HG03103 (cell line): ENCODE measurements around the gene TROAP.
"Not testable (repeated sequence)": the region's sequence is repeated elsewhere in the genome, so short reads cannot be mapped to it uniquely, and the experiment has no call there.

Source experiments
- ATAC-seq: cut with Tn5 transposase; IDR thresholded peaks from one replicate; pipeline ENCODE4 v1.9.1; 2021; ENCODE audit warnings: low read depth; ENCODE audit not compliant: unreplicated experiment

Gene TROAP

DNA sequence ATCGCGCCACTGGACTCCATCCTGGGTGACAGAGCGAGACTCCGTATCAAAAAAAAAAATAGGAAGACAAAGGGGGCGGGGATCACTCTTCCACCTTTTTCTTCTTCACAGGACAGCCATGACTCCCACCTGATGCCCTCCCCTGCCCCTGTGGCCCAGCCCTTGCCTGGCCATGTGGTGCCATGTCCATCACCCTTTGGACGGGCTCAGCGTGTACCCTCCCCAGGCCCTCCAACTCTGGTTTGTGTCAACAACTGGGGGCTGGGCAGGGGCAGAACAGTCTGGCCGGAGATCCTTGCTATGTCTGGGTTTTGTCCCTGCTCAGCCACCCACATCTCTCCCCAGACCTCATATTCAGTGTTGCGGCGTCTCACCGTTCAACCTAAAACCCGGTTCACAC, 5.8 kb downstream of the TROAP start:
- ATAC-seq, result no peak

DNA sequence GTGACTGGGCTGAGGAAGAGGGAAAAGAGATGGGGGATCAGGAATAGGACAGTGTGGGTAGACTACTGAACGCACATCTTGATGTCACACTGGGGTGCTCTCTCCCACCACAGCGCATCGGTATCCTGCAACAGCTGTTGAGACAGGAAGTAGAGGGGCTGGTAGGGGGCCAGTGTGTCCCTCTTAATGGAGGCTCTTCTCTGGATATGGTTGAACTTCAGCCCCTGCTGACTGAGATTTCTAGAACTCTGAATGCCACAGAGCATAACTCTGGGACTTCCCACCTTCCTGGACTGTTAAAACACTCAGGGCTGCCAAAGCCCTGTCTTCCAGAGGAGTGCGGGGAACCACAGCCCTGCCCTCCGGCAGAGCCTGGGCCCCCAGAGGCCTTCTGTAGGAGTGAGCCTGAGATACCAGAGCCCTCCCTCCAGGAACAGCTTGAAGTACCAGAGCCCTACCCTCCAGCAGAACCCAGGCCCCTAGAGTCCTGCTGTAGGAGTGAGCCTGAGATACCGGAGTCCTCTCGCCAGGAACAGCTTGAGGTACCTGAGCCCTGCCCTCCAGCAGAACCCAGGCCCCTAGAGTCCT, 7.1 kb downstream of the TROAP start:
- ATAC-seq, result no peak

DNA sequence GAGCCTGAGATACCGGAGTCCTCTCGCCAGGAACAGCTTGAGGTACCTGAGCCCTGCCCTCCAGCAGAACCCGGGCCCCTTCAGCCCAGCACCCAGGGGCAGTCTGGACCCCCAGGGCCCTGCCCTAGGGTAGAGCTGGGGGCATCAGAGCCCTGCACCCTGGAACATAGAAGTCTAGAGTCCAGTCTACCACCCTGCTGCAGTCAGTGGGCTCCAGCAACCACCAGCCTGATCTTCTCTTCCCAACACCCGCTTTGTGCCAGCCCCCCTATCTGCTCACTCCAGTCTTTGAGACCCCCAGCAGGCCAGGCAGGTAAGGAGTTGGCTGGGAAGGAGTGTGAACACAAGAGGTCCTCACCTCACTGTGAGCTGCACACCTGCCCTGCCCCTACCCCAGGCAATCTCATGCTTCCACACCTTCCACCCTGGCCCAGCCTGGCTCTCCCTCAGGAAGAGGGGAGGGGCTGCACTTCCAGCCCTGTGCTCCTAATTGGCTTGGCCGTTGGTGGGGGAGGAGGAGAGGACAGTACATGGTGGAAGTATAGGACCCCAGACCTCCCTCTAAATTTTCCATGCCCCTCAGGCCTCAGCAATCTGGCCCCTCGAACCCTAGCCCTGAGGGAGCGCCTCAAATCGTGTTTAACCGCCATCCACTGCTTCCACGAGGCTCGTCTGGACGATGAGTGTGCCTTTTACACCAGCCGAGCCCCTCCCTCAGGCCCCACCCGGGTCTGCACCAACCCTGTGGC, 7.8 kb downstream of the TROAP start:
- ATAC-seq, result no peak

DNA sequence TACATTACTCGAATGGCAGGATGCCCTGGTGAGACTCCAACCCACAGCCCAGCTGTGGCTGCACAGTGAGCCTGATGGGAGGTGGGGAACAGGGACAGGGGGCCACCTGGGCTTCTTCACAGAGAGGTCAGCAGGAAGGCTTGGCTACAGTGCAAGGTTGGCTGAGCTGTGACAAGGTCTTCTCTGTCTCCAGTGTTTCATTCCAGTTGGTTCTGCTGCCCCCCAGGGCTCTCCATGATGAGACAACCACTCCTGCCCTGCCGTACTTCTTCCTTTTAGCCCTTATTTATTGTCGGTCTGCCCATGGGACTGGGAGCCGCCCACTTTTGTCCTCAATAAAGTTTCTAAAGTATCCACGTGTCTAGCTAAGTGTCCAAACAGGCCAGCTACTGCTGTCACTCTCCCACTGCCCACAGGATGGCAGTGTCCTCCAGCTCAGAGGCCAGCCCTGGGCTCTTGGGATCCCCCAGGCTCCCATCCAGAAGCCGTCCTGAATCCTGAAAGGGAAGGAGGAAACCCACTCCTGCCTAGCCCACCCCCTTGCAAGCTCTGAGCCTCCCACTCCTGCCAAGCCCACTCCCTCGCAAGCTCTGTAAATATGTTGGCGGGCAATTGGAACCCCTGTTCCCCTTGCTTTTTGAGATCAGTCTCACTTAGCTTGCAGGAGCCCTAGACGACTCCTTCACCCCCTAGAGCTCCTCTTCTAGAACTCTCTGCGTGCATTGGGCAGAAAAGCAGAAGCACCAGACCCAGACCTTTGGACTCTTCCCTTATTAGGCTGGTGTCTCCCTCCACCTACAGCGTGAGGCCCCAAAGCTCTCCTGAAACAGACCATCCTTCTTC, 8.5 kb downstream of the TROAP start:
- no peak for ATAC-seq

DNA sequence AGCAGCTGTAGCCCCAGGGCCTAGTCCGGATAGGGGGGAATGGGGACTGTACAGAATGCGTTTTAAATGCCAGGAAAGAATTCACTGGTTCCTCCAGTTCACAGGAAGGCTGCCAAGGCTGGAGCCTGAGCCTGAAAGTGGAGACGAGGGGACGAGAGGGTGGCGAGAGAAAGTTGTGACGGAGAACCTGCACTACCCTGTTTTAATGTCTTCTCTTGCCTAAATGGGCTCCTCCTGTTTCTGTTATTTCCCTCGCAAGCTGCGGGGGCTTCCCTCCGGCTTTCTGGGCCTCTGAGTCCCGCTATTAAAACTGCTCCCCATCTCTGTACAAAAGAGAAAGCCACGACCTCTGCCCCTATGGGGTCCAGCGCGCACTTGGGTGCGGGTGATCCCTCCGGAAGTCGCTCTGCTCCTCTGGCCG, 9.4 kb downstream of the TROAP start:
- ATAC-seq, result no peak

DNA sequence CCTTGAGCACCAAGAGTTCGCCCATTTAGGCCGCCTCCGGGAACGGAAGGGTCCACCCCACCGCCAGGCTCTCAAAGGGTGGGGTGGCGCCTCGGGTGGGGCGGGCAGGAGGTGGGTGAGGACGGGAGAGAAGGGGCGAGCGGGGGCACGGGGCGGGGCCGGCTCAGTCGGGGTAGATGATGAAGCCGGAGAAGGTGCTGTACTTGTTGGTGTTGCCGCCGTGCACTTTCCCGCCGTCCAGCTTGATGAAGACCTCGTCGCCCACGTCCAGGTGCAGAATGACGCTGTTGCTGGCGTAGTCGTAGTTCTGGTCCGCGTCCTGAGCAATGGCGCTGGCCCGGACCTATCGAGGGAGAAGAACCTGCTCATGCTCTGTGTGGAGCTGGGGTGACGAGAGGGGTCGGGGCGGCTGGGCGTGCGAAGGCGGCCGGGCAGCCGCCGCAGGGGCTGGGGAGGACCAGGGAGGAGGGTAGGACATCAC, 9.9 kb downstream of the TROAP start:
- no peak for ATAC-seq

DNA sequence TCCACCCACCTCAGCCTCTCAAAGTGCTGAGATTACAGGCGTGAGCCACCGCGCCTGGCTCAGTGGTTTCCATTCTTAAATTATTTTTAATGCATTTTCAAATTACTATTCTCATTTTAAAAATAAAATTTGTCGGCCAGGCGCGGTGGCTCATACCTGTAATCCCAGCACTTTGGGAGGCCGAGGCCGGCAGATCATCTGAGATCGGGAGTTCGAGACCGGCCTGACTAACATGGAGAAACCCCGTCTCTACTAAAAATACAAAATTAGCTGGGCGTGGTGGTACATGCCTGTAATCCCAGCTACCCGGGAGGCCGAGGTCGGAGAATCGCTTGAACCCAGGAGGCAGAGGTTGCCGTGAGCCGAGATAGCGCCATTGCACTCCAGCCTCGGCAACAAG, 10.7 kb downstream of the TROAP start:
- ATAC-seq, result not testable (repeated sequence)

DNA sequence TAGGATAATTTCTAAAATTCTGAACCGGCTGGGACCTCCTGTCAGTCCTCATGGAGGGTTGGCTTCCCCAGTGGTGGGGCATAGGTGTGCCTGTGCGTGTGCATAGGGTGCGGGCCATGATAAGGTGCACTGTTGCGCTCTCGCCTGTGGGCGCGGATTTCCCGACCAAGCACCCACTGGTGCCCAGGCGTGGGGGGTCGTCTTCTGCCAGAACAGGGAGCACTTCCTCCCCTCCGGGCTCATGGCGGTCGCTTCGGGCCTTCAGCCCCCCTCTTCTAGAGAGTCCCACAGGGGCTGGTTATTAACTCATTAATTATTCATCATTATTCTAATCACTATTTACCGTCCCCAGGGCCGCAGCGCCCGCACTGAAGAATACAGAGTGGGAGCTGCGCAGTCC, 11.2 kb downstream of the TROAP start:
- ATAC-seq, result no peak

DNA sequence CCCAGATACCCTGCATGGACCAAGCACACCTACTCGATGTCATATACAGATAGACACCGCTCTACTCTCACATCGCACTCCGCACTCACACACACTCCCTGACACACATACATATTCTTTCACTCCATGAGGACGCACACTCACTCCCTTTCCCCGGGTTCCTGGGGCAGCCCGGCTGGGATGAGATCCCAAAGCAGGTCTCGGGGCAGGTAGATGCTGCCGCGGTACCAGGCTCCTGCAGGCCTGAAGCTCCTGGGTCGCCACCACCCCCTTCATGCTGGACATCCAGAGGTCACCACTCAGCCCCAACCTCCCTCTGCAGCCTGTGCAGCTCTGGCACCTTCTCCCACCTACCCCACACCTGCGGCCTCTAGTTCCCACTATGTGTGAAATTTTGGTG, 11.6 kb downstream of the TROAP start:
- no peak for ATAC-seq

DNA sequence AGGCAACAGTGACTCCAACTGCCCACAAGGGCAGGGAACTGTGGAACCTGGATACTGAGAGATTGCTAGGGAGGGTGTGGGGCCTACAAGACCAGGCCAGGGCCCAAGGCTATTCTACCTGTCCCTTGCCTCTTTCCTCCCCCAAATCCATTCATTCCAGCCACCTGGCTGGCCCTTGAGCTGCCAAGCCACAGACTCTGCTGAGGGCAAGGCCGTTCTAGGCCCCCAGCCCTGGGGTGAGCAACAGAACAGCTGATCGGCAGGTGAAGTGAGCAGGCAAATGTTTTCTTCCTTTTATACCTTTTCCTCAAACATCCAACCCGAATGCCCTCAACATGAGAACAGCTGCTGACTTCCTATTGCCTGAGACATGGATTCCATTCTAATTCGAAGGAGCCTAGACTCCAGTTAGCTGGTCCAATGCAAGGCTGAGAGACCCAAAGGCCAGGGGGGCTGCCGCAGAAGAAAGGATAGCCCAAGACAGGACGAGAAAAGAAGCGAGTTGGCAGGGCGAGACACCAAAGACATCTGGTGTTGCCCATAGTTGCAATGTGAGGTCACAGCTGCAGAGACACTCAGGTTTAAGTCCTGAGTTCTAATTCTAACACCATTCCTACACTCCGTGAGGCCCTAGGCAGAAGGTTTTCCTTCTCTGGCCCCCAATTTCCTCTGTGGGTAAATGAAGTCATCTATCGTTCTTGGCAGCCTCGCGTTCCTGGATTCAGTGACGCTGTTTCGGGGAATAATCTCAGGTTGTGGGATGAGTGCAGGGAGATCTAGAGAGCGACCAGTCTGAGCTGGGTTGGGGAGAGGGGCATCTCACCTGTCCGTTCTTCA, 12.3 kb downstream of the TROAP start:
- ATAC-seq, result no peak

DNA sequence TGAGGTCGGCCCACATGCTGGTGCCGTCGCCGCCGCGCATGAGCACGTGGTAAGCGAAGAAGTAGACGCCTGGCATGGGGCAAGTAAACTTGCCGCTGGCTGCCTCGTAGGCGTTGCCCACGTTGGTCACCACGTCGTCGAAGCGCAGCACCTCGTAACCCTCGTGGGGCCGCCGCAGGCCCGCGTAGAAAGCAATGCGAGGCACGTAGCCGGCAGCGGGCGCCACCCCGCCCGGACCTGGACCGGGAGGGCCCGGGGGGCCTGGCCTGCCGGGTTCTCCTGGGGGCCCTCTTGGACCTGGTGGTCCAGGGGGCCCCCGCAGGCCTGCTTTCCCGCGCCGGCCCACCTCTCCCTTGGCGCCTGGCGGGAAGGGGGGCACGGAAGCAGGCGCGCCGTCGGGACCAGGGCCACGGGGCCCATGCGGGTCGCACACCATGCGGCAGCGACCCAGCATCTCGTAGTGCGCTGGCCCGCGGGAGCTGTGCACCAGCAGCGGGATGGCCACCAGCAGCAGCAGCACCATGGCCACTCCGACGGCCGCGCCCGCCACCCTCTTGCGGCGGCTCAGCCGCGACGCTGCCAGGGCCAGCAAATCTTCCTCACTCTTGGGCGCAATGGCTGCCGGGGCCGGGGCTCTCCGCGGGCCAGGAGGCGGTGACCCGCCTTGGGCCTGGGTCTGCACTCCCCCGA, 13.0 kb downstream of the TROAP start:
- no peak for ATAC-seq

DNA sequence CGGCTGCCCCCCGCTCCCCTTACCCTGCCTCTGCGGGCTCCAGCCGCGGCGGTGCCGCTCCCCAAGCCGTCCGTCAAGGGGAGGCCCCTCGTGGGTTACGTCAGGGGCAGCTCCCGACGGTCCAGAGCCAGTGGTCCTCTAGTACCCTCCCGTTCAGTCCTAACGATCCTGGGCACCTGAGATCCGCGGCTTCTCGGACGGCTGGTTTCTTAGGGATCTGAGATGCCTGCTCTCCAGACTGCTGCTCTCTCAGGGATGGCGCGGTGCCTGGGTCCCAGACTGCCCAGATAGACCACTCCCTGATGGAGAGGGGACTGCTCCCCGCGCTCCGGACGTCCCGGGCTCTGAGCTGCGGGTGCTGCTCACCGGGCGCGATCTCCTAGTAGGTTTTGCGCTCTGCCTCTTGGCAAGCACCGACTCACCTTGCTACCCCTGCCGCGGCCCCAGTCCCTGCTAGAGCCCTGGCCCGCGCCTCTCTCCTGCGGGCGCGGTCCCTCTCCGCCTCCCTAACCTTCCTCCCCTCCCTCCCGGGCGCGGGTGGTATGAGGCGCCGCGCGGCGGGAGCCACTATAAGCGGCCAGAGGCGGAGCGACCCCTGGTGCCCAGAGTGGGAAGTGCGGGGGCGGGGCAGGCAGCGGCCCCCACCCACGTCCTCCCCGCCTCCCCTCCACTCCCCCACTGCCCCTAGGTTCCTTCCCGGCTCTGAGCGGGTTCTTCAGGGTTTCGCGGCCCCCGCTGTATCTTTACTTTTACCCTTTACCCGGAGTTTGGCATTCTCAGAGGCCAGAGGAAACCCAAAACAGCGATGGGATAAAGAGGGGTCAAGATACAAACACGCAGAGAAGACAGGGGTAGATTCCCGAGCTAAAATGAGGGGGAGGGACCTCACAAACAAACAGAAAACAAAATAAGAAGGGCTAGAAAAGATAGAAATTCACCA, 13.9 kb downstream of the TROAP start, which contains the start of gene C1QL4:
TSS of gene C1QL4 (minus strand) at position 544 of the 940 bp plus-strand sequence. CDS start 711 bp downstream, outside the sequence.
- no peak for ATAC-seq

DNA sequence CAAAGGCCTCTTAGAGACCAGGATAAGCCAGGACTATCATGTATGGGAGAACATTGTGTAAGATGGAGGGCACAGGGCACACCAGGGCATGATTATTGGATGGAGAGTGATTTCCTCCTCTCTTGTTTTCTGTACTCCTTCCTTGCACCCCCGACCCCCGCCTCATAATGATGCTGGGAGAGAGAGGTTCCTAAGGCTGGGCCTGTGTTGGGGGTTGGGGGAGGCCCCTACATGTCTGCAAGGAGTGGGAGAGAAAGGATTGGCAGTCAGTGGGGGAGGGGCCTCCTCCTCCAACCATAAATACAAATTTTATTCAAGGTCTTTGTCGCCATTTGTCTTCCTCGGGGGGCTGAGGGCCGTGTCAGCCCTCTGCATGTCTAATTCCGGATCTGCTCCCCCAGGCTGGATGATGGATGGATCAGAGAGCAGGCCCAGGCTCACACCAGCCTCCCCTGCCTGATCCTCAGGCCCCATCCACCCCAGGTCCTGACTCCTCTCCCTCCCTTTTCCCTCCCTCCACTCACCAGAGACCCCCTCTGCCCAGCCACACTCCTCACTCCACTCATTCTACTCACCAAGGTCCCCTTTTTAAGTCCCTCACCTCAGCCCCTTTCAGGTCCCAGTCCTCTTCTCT, 15.9 kb downstream of the TROAP start:
- no peak for ATAC-seq

DNA sequence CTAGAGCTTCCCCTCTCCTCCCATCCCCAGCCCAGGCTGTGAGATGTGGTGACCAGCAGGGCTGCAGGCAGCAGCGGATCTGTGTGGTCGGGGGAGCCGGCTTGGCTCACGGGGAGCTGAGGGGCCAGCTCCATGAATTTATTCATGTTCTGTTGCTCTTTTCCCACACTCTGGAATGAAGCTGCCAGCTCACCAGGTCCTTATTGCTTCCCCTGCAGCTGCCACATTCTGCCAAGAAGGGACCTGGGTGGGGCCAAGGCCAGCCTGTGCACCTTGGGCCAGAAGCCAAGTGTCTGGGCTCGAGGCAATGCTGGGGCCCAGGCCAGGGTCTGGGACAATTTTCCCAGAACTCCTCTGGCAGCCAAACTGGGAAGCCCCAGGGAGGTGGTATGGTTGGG, 16.4 kb downstream of the TROAP start:
- ATAC-seq, result no peak

DNA sequence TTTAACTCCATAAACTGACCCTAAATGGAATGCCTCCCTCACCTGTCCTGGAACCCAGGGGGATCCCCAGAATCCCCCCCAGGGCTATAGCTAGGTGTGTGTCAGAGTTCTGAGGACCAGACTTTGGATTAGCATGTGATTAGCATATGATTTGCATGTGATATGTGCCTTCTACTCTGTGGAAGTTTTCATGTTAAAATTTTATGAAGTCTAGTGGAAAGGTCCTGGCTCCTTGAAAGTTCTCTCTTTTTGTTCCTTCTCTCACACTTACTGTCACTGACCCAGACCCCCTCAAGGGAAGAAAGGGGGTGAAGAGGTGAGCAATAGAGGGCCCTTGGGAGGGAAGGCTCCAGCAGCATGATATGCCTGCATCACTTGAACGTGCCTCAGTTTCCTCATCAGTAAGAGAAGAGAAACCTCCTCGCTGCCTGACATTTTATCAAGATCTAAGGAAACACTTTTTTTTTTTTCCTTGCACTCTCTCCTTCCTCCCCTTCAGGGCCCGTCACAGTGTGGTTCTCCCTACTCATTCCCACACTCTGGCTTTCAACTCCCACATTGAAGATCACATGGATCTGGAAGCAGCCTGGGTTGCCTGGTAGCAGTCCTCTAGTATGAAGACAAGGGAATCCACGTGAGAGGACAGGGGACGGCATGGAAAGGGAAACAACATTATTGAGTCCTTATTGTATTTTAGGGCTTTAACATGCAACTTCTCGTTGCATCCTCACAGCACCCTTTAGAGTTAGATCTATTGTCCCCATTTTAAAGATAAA, 17.2 kb downstream of the TROAP start:
- ATAC-seq, result no peak

DNA sequence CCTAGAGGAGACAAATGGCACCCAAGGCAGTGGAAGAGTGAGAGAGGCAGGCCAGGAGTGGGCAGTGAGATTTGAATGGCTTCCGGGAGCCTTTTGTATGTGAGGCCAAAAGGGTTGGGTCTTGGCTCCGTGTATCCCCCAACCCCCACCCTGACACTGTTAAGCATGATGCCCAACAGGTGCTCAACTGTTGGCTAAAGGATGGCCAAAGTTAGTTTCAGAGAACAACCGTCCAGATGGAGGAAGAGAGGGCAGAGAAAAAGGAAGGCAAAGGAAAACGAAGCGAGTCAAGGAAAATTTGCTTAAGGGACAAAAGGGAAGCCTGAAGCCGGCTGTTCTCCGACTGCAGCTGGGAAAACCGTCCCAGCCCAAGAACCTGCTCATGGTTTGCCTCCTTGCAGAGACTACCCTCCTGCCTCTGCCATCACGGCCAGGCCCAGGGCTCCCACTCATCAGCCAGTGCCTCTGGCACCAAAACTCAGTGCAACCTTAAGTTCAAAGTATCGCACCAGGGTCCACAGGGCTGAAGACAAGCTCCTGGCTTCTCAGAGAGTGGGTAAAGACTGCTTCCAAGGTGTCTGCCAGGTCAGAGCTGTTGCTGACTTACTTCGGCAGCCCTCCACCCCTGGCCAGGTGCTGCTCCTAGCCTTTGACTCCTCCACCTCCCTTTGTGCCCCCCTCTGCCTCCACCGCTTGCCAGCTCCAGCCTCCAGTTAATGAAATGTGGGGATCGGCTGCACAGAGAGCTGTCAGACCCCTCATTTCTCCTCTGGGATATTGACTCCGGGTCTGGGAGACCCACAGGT, 18.1 kb downstream of the TROAP start:
- ATAC-seq, result no peak

DNA sequence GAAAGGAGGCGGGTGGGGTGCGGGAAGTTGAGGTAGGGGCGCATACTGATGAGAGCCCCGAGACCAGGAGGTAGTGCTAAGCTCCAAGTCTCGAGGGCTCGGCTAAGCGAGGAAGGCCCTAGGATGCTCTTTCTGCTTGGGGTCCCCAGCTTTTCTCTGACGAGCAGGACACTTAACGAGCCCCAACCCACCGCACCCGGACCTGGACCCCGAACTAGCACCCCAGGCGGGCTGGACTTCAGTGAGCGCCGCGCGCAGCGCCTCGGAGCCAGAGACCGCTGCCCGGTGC, 18.7 kb downstream of the TROAP start:
- ATAC-seq, result no peak
